GM18498 (cell line): ENCODE data around the gene ZNF256.

Experiments used
- ATAC-seq: cut with Tn5 transposase; IDR thresholded peaks from one replicate; pipeline ENCODE4 v1.9.1; 2021; ENCODE audit warnings: mild to moderate bottlenecking, moderate library complexity; ENCODE audit not compliant: unreplicated experiment

Gene ZNF256

DNA sequence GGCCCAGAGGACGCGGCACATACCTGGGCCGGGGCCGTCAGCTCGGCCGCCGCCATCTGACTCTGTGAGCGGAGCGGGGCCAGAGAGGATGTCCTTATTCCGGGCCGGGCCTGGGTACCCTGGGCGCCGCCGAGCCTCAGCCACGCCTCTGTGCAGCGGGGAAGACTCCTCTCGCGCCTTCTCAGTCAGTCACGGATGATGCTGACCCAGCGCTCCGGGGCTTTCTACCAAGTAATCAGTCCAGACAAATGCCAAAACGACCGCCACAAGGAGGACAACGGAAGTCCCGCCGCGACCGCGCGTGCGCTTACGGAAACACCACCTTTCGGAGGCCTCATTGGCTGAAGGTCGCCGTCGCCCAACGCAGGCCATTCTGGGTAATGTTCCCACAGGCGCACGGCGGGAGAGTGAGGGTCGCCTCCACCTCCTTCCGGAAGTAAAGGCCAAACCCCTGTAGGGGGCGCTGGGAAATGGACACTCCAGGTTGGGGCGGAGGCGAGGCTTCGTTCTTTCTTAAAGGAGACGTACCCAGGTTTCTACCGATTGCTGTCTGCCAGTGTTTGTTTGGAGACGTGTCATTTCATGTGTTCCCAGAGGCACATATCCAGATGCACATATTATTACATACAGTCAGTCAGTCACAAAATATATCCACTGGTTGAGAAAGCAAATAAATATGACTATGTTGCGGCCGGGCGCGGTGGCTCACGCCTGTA lies at the start of gene ZNF256:
Gene ZNF256, minus strand, starts transcription at position 288 of the 716 bp plus-strand sequence. Its CDS starts 232 bp downstream, at position 56.
- peak; percentile 91 for ATAC-seq

DNA sequence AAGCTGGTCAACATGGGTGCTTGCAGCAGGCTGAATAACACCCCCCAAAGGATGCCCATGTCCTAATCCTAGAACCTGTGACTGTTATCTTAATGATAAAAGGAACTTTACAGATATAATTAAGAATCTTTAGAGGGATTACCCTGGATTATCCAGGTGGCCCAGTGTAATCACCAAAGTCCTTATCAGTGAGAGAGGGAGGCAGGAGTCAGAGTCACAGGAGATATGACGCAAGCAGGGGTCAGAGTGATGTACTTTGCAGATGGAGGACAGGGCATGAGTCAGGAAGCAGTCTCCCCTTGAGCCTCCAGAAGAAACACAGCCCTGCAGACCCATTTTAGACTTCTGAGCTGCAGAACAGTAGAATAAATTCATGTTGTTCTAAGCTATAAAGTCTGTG lies 45.3 kb upstream of the ZNF256 start:
- no peak for ATAC-seq

DNA sequence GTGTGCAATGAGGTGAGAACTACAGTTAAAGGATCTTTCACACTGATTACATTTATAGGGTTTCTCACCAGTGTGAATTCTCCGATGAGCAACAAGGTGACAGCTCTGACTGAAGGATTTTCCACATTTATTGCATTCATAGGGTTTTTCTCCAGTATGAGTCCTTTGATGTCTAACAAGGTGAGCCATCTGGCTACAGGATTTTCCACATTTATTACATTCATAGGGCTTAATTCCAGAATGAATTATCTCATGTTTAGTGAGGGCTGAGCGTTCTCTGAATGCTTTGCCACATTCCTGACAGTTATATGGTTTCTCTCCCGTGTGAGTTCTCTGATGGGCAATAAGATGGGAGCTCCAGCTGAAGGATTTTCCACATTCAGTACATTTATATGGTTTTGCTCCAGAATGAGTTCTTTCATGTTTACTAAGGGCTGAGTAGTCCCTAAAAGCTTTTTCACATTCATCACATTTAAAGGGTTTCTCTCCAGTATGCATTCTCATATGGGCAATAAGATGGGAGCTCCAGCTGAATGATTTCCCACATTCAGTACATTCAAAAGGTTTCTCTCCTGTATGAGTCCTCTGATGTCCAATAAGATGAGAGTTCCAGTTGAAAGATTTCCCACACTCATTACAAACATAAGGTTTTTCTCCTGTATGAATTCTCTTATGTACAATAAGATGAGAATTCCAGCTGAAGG lies 31.2 kb upstream of the ZNF256 start:
- ATAC-seq, result no peak

DNA sequence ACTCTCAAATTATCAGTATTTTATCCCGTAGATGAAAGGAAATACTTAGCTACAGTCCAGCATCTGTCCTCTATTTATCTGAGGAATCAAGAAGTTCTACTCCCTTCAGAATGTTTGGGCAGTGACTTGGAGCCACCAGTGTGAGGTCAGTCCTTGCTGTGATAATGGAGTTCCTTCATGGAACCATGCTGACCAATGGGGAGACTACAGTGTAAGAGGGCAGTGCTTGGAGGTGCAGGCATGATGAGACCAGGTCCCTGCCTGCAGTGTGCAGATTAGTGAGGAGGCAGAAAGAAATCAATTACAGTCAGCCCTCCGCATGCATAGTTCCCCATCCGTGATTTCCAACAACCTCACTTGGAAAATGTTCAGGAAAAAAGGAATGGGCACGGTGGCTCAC lies 26.9 kb upstream of the ZNF256 start, which contains the start of gene C19orf18:
Gene C19orf18, minus strand, starts transcription at position 101 of the 400 bp plus-strand sequence. CDS start 102 bp downstream, outside the sequence.
- no peak for ATAC-seq

DNA sequence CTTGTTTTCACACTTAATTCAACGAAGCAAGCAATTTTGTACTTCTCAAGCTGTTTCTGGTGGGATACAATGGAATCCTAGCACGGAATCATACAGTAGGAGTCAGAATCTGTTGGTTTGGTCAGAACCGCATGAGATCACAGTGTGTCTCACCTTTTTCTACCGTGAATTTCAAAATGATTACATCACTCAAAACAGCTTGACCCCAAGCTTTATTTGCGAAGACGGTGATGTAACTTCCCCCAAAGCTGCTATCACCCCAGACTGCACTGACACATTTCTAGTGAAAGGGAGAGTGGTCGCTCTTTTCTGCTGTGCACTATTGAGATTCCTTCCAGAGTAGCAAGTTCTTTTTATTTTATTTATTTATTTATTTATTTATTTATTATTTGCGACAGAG lies 17.3 kb upstream of the ZNF256 start:
- ATAC-seq, result no peak

DNA sequence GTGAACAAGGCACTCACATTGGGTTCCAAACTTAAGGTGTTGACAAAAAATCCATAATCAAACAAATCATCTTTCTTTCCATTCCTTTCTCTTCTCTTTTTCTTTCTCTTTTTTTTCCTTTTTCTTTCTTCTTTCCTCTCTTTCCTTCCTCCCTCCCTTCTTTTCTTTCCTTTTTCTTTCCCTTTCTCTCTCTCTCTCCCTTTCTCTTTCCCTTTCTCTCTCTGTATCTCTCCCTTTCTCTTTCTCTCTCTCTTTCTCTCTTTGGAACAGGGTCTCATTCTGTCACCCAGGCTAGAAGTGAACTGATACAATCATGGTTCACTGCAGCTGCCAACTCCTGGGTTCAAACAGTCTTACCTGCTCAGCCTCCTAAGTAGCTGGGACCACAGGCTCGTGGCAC lies 14.3 kb upstream of the ZNF256 start:
- ATAC-seq, result no peak

DNA sequence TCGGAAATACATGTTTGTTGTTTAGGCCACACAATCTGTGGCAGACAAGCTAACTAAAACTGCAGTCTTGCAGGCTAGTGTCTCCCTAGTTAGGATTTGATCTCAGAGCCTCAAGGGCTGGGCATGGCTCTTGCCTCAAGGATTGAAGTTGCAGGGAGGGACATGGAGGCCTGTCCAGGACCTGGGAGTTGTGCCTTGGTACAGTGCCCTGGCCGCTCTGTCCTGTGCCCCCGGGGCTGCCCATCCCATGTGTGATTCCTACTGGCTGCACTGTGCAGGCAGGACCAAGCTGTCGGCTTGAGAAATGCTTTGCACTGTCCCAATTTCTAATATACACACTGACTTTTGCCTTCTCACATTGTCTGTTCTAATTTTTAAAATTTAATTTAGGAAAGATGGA lies 7.5 kb upstream of the ZNF256 start:
- no peak for ATAC-seq

DNA sequence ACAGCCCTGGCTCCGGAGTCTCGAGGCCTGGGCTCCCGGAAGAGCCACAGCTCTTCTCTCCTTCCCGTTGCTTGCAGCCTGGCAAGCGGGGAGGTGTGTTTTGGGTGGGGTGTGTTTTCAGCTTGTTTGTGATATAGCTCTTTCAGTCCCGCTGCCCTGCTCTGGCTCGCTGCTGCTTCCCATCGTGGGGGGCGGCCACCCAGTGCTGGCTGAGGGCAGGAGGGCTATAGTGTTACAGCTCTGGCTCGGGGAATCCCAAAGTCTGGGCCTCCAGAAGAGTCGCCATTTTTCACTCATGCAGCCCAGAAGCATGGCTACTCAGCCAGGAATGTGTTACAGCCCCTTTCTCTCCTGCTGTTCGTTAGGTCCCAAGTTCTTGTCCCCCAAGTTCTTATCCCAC lies 2.2 kb upstream of the ZNF256 start:
- ATAC-seq, result no peak

DNA sequence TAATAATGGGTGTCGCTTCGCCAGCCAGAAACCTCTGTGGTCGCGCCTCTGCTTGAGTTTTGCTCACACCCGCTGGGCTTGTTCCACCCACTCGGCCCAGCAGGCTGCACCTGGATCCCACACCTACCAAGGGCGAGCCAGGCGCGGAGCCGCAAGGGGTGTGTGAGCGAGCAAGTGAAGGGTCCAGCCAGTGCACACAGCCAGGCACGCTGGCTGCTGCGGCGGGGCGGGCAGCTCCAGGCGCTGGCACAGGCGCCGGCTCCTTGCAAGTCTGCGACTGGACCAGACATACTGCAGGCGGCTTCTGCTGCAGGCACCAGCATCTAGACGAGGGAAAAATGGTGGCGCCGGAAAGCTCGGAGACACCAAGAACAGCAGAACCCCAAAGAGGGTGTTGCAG lies 1.8 kb upstream of the ZNF256 start:
- ATAC-seq, result no peak

DNA sequence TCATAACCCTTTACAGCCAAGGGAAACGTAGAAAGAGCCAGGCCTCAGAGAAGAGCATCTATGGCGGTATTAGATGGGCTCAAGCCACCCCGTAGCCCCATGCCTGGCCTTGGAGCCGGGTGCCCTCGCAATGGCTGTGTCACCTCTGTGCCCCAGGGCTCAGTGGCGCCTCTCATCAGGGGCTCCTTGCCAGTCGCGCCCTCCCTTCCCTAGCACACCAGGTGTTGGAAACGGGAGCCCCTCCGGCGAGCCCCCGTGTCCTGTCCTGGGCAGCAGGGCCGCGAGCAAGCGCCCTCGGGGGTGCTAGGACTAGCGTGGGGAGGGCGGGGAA lies 453 bp downstream of the ZNF256 start:
- ATAC-seq, result no peak

DNA sequence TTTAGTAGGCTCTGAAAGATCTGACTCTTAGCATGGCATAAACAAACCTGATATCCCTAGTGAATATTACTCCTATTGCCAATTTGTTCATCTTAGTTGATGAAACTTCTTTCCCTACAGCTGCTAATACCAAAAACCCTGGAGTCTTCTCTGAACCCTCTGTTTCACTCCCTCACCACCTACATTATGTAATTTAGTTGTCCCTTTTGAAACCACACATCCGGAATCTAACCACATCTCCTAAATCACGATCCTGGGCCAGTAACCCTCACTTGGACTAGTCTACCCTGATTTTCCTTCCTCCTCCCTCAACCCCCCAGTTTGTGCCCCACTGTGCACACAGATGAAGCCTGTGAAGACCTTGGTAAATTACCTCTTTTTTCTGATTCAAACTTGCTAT lies 1.2 kb downstream of the ZNF256 start:
- ATAC-seq, result no peak

DNA sequence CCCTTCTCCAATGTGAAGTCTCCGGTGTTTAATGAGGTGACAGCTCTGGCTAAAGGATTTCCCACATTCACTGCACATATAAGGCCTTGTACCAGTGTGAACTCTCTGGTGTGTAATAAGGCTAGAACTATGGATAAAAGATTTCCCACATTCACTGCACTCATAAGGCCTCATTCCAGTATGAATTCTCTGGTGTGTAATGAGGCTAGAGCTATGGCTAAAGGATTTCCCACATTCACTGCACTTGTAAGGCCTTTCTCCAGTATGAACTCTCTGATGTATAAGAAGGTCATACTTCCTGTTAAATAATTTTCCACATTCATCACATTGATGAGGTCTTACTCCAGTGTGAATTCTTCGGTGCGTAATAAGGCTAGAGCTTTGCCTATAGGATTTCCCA lies 5.9 kb downstream of the ZNF256 start:
- no peak for ATAC-seq

DNA sequence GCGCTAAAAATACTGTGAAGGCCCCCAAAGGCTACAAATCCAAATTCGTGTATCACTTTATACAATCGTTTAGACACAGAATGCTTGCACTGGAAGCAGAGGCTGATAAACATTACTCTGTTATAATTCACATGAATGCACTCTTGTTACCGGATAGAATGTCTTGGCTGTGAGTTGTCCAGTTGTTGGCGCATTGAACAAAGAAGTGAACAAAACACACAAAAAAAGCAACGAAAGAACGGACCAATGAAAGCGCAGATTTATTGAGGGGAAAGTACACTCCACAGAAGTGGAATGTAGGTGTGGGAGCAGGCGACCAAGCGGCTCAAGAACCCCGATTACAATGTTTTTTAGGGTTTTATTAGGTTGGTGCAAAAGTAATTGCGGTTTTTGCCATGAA lies 11.8 kb downstream of the ZNF256 start:
- no peak for ATAC-seq

DNA sequence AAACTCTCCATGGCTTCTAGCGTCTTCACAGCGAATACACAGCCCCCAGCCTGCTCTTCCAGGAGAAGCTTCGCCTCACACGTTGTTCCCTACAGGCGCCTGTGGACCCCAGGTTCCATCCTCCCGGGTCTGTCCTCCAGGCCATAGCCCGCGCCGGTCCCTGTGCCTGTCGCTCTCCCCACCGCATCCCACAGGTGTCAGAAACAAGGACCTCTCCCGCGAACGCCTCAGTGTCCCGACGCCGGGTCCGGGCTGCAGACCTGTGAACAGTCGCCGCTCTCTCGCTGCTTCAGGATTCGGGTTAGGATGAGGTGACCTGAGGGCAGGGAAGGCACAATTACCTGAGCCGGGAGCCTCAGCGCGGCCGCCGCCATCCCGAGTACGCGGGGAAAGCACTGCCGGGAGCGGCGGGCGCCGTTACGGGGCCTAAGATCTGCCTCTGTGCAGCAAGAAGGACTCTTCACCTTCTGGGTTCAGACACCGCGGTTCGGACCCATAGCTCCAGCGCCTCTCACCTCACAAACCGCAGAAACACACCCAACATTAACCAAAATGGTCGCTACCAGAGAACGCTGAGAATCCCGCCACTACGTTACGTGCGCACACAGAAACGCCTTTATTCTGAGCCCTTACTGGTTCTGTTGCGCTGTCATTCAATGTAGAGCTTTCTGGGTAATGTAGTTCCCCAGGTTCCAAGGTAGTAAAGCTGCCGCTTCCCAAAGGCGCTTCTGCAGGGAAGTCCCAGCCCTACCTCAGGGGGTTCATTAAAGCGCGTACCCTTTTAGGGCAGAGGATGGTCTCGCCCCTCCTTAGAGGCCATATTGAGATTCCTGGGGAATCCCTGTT lies 12.5 kb downstream of the ZNF256 start, which contains the start of gene ZNF418:
Gene ZNF418, minus strand, starts transcription at position 583 of the 846 bp plus-strand sequence. CDS start 1,580 bp downstream, outside the sequence.
- peak; percentile 55 for ATAC-seq

DNA sequence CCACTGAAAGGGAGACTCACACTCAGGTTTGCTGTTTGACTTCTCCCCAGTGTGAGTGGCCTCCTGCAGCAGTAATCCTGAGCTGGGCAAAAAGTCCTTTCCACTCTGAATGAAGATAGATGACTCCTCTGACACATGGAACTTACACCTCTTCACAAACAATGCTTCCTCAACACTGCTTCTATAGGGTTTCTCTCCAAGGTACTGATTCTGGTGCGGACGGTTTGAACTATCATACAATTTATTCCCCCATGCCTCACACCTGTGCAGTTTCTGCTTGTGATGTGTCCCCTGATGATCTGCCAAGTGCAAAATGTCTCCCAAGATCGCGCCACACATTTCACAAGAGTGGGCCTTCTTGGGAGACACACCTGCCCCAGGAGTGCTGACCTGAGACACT lies 19.9 kb downstream of the ZNF256 start:
- ATAC-seq, result no peak

DNA sequence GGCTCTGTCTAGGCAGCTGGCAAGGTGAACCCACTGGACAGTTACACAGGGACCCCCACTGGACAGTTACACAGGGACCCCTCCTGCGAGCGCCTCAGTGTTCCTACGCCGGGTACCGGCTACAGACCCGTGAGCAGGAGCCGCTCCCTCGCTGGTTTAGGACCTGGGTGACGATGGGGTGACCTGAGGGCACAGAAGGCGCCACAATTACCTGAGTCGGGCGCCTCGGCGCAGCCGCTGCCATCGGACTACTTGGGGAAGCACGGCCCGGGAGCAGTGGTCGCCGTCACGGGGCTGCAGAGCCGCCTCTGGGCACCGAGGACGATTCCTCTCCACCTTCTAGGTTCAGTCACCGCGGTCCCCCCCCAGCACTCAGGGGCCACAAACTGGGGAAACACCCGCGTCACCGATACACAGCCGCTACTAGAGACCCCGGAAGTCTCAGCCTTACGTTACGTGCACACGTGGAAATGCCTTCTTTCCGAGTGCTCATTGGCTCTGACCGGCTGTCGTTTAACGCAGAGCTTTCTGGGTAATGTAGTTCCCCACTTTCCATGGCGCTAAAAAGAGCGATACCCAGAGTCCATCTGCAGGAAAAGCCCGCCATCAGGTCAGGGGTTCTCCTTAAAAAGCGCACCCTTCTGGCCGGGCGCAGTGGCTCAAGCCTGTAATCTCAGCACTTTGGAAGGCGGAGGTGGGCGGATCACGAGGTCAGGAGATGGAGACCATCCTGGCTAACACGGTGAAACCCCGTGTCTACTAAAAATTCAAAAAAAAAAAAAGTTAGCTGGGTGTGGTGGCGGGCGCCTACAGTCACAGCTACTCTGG lies 31.1 kb downstream of the ZNF256 start, which contains the start of gene ZNF417:
Gene ZNF417, minus strand, starts transcription at position 425 of the 828 bp plus-strand sequence. Its CDS starts 181 bp downstream, at position 244.
- peak; percentile 98 for ATAC-seq

DNA sequence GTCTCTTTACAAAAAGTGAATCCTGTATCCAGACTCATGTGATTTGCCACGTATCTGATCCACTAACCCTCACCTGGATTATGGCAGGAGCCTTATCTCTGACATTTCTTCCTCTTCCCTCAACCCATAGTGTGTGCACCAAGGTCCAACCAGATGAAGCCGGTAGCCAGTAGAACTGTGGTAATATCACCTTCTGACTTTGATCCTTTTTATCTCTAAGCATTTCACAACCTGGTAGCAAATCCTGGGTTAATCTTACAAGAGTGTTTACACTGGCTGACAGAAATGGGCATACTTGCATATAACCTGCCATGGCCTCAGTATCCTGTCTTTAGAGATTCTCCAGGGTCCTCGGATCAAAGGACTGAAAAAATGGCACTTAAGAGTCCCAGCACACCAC lies 33.0 kb downstream of the ZNF256 start:
- ATAC-seq, result no peak

DNA sequence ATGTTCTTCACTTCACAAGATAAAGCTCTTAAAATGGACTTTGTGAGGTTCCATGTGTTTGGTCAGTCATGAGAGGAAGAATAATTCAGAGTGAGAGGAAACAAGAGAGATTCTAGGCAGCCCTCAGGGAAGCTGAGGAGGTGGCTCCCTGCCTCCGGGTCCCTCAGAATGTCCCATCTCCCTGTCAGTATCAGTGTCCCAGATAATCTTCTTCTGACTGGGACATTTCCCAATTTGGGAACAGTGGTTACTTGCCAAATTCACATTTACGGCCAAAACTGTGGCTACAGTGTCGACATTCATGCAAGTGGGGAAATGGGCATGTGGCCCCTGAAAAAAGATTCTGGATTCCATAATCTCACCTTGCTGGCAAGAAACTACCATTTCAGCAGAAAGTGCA lies 40.1 kb downstream of the ZNF256 start:
- no peak for ATAC-seq

DNA sequence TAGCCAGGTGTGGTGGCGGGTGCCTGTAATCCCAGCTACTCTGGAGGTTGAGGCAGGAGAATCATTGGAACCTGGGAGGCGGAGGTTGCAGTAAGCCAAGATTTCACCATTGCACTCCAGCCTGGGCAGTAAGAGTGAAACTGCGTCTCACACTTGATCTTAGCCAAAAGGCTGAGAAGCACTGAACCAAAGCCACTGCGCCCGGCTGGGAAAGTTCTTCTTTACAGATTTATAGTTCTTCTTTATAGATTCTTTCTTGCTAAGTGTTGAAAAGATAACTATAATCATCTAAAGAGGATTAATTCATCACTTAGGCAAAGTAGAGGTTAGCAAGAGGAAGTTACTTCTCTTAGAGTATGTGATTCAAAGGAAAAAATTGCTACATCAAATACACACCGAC lies 42.2 kb downstream of the ZNF256 start:
- ATAC-seq, result no peak

DNA sequence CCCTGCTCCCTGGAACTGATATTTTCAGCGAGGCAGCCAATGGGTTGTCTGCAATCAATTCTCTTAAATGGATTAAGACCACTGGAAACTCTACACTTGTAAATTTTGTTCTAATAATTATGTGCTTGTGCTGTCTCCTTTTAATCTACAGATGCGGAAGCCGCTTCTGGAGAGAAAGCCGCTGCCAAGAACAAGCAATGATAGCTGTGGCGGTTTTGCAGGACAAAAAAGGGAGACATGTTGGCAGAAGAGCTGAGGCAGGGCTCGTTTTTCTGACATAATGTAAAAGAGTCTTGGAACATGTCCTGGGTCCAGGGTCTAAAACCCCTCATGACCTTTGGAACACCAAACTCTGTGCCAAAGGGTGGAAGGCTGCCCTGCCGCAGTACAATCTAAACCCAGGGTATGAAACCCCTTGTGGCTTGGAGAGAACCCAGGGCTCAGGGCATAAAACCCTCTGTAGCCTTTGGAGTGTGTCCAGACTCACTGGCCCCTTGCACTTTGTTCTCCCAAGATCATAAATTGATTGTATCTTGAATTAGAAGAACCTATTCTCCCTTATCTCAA lies 43.8 kb downstream of the ZNF256 start:
- ATAC-seq, result no peak
